ENCODE data around the gene SUCLG2. TPM values are rescaled to one million over a fixed set of nuclear protein-coding genes. Genes with fewer than 3 reads are reported as not detected.

The SUCLG2 gene
- total RNA-seq, 2 experiments from 2014 or later, result 58.2 to 61.1 TPM

GRCh38 chr3:67383379-67383778, 271.0 kb downstream of the SUCLG2 start:
- H3K27ac Mint-ChIP-seq, result no peak overlapping the region
- H3K4me1 Mint-ChIP-seq, result peaks cover 22% of the 10 kb centered on the region
- DNase-seq (no peak), ATAC-seq (no peak)
- H3K4me3 Mint-ChIP-seq, result no peak overlapping the region
- H3K9me3 Mint-ChIP-seq (ENCODE audit: low read depth), result peaks cover 11% of the 10 kb centered on the region
- H3K27me3 Mint-ChIP-seq, result no peaks in the 10 kb centered on the region
- CTCF ChIA-PET, result interaction anchor here (0.8 to 2.2 kb wide), 4 partner anchors 23 to 408 kb away, joined by 3 to 6 read pairs (median 4); no protein-coding TSS in a partner anchor
- peaks cover 30% of the 10 kb centered on the region for H3K36me3 Mint-ChIP-seq (ENCODE audit: low read depth)
- POLR2A ChIA-PET, result no interaction called here
- intact Hi-C loops (cut with DNase I, micrococcal nuclease), result loop anchor here (2.0 to 10.0 kb wide), 4 partner anchors 271 to 1493 kb away; partner anchors contain the start of gene SUCLG2 (in 1 of the 2)

GRCh38 chr3:67382536-67382935, 271.9 kb downstream of the SUCLG2 start:
- Mint-ChIP-seq H3K4me1 (peaks cover 18% of the 10 kb centered on the region), H3K9me3 (ENCODE audit: low read depth) (peaks cover 7% of the 10 kb centered on the region), H3K27ac (no peak overlapping the region), H3K36me3 (ENCODE audit: low read depth) (peaks cover 28% of the 10 kb centered on the region), H3K4me3 (no peak overlapping the region), H3K27me3 (no peaks in the 10 kb centered on the region)
- ATAC-seq (no peak), DNase-seq (no peak)
- ChIA-PET POLR2A (no interaction called here), CTCF (interaction anchor here (1.1 to 2.5 kb wide), 3 partner anchors 20 to 407 kb away, joined by 4 to 18 read pairs (median 5); no protein-coding TSS in a partner anchor)
- intact Hi-C loops (cut with DNase I, micrococcal nuclease), result loop anchor here (2.0 to 10.0 kb wide), 4 partner anchors 272 to 1494 kb away; partner anchors contain the start of gene SUCLG2 (in 1 of the 2)

GRCh38 chr3:67381667-67382272, 272.6 kb downstream of the SUCLG2 start:
- no peaks in the 10 kb centered on the region for H3K27me3 Mint-ChIP-seq
- H3K4me3 Mint-ChIP-seq, result no peak overlapping the region
- POLR2A ChIA-PET, result no interaction called here
- peaks cover 27% of the 10 kb centered on the region for H3K36me3 Mint-ChIP-seq (ENCODE audit: low read depth)
- peaks cover 15% of the 10 kb centered on the region for H3K4me1 Mint-ChIP-seq
- no peak overlapping the region for H3K27ac Mint-ChIP-seq
- H3K9me3 Mint-ChIP-seq (ENCODE audit: low read depth), result peaks cover 5% of the 10 kb centered on the region
- CTCF ChIA-PET, result interaction anchor here (0.6 to 2.5 kb wide), 4 partner anchors 19 to 1315 kb away, joined by 3 to 18 read pairs (median 4); no protein-coding TSS in a partner anchor
- DNase-seq (peak; percentile 32), ATAC-seq (no peak)
- intact Hi-C loops (cut with DNase I, micrococcal nuclease), result loop anchor here (2.0 to 10.0 kb wide), 4 partner anchors 273 to 1495 kb away; partner anchors contain the start of gene SUCLG2 (in 1 of the 2)

- H3K4me1 Mint-ChIP-seq, result peaks cover 6% of the 10 kb centered on the region
- POLR2A ChIA-PET, result no interaction called here
- H3K27ac Mint-ChIP-seq, result no peak overlapping the region
- H3K9me3 Mint-ChIP-seq (ENCODE audit: low read depth), result no peaks in the 10 kb centered on the region
- CTCF ChIA-PET, result interaction anchor here (0.6 to 1.5 kb wide), 8 partner anchors 23 to 877 kb away, joined by 3 to 6 read pairs (median 3); no protein-coding TSS in a partner anchor
- no peaks in the 10 kb centered on the region for H3K27me3 Mint-ChIP-seq
- intact Hi-C loops (cut with DNase I, micrococcal nuclease), result loop anchor here in 1 of 2 experiments (10.0 kb wide), 2 partner anchors 275 to 1495 kb away; partner anchors contain the start of gene SUCLG2
- no peak overlapping the region for H3K4me3 Mint-ChIP-seq
- peaks cover 29% of the 10 kb centered on the region for H3K36me3 Mint-ChIP-seq (ENCODE audit: low read depth)
- no peak for DNase-seq
- no peak for ATAC-seq
These were observed 274.3 kb downstream of the SUCLG2 start for GRCh38 chr3:67380118-67380517.

- ChIA-PET CTCF (interaction anchor here (0.6 kb wide), 1 partner anchor 169 kb away, joined by 3 read pairs; no protein-coding TSS in a partner anchor), POLR2A (no interaction called here)
- Mint-ChIP-seq H3K27ac (no peak overlapping the region), H3K9me3 (ENCODE audit: low read depth) (no peaks in the 10 kb centered on the region), H3K36me3 (ENCODE audit: low read depth) (peaks cover 38% of the 10 kb centered on the region), H3K27me3 (no peaks in the 10 kb centered on the region), H3K4me3 (no peak overlapping the region), H3K4me1 (no peaks in the 10 kb centered on the region)
- ATAC-seq (no peak), DNase-seq (no peak)
- intact Hi-C loops (cut with DNase I, micrococcal nuclease), result no loop called here
These were observed 277.1 kb downstream of the SUCLG2 start for GRCh38 chr3:67377299-67377698.

GRCh38 chr3:67376416-67376815, 278.0 kb downstream of the SUCLG2 start:
- H3K9me3 Mint-ChIP-seq (ENCODE audit: low read depth), result no peaks in the 10 kb centered on the region
- H3K27me3 Mint-ChIP-seq, result no peaks in the 10 kb centered on the region
- DNase-seq (no peak), ATAC-seq (no peak)
- CTCF ChIA-PET, result no interaction called here
- POLR2A ChIA-PET, result no interaction called here
- H3K4me1 Mint-ChIP-seq, result no peaks in the 10 kb centered on the region
- no peak overlapping the region for H3K4me3 Mint-ChIP-seq
- intact Hi-C loops (cut with DNase I, micrococcal nuclease), result no loop called here
- peaks cover 42% of the 10 kb centered on the region for H3K36me3 Mint-ChIP-seq (ENCODE audit: low read depth)
- no peak overlapping the region for H3K27ac Mint-ChIP-seq

GRCh38 chr3:67375976-67376375, 278.4 kb downstream of the SUCLG2 start:
- Mint-ChIP-seq H3K9me3 (ENCODE audit: low read depth) (no peaks in the 10 kb centered on the region), H3K4me1 (no peaks in the 10 kb centered on the region), H3K27ac (no peak overlapping the region), H3K4me3 (no peak overlapping the region), H3K36me3 (ENCODE audit: low read depth) (peaks cover 43% of the 10 kb centered on the region), H3K27me3 (no peaks in the 10 kb centered on the region)
- intact Hi-C loops (cut with DNase I, micrococcal nuclease), result no loop called here
- ATAC-seq, result no peak
- CTCF ChIA-PET, result no interaction called here
- POLR2A ChIA-PET, result no interaction called here
- DNase-seq, result no peak

- peak; percentile 48 for DNase-seq
- peak; percentile 97 for ATAC-seq
- H3K27ac Mint-ChIP-seq, result no peak overlapping the region
- H3K4me3 Mint-ChIP-seq, result no peak overlapping the region
- H3K4me1 Mint-ChIP-seq, result peaks cover 35% of the 10 kb centered on the region
- CTCF ChIA-PET, result interaction anchor here (0.6 to 1.8 kb wide), 5 partner anchors 8 to 23 kb away, joined by 3 to 5 read pairs (median 3); no protein-coding TSS in a partner anchor
- H3K36me3 Mint-ChIP-seq (ENCODE audit: low read depth), result no peaks in the 10 kb centered on the region
- intact Hi-C loops (cut with DNase I, micrococcal nuclease), result loop anchor here (1.0 to 5.0 kb wide), 4 partner anchors 13 to 885 kb away; no protein-coding TSS in a partner anchor
- no peaks in the 10 kb centered on the region for H3K27me3 Mint-ChIP-seq
- H3K9me3 Mint-ChIP-seq (ENCODE audit: low read depth), result peaks cover 2% of the 10 kb centered on the region
- POLR2A ChIA-PET, result no interaction called here
These were observed 291.7 kb downstream of the SUCLG2 start for GRCh38 chr3:67362686-67363085.

GRCh38 chr3:67361770-67362169, 292.6 kb downstream of the SUCLG2 start:
- POLR2A ChIA-PET, result no interaction called here
- CTCF ChIA-PET, result interaction anchor here (1.7 to 1.8 kb wide), 2 partner anchors 20 to 23 kb away, joined by 5 read pairs; no protein-coding TSS in a partner anchor
- H3K27ac Mint-ChIP-seq, result no peak overlapping the region

GRCh38 chr3:67361323-67361722, 293.1 kb downstream of the SUCLG2 start:
- CTCF ChIA-PET, result interaction anchor here (1.5 to 1.8 kb wide), 2 partner anchors 22 to 23 kb away, joined by 4 to 5 read pairs; no protein-coding TSS in a partner anchor

More at GRCh38 chr3:67361770-67362169, 292.6 kb downstream of the SUCLG2 start:
- intact Hi-C loops (cut with DNase I, micrococcal nuclease), result loop anchor here (1.0 to 5.0 kb wide), 4 partner anchors 12 to 886 kb away; no protein-coding TSS in a partner anchor
- no peaks in the 10 kb centered on the region for H3K36me3 Mint-ChIP-seq (ENCODE audit: low read depth)
- no peaks in the 10 kb centered on the region for H3K9me3 Mint-ChIP-seq (ENCODE audit: low read depth)
- DNase-seq (no peak), ATAC-seq (no peak)
- H3K4me3 Mint-ChIP-seq, result no peak overlapping the region
- peaks cover 37% of the 10 kb centered on the region for H3K4me1 Mint-ChIP-seq
- H3K27me3 Mint-ChIP-seq, result no peaks in the 10 kb centered on the region

GRCh38 chr3:67357610-67358458, 296.6 kb downstream of the SUCLG2 start:
- intact Hi-C loops (cut with DNase I, micrococcal nuclease), result loop anchor here in 1 of 2 experiments (5.0 kb wide), 1 partner anchor 246 kb away; no protein-coding TSS in a partner anchor
- Mint-ChIP-seq H3K4me3 (no peak overlapping the region), H3K27me3 (no peaks in the 10 kb centered on the region), H3K9me3 (ENCODE audit: low read depth) (no peaks in the 10 kb centered on the region), H3K4me1 (peaks cover 27% of the 10 kb centered on the region), H3K27ac (no peak overlapping the region), H3K36me3 (ENCODE audit: low read depth) (no peaks in the 10 kb centered on the region)
- ChIA-PET POLR2A (no interaction called here), CTCF (interaction anchor here (0.7 to 1.6 kb wide), 6 partner anchors 9 to 433 kb away, joined by 3 to 6 read pairs (median 4); partner anchors contain the start of gene KBTBD8)
- DNase-seq (no peak), ATAC-seq (no peak)

More at GRCh38 chr3:67361323-67361722, 293.1 kb downstream of the SUCLG2 start:
- Mint-ChIP-seq H3K27me3 (no peaks in the 10 kb centered on the region), H3K27ac (peak overlapping the region; percentile 16), H3K4me1 (peaks cover 37% of the 10 kb centered on the region), H3K9me3 (ENCODE audit: low read depth) (no peaks in the 10 kb centered on the region), H3K4me3 (no peak overlapping the region), H3K36me3 (ENCODE audit: low read depth) (no peaks in the 10 kb centered on the region)
- POLR2A ChIA-PET, result no interaction called here
- DNase-seq (no peak), ATAC-seq (peak; percentile 54)
- intact Hi-C loops (cut with DNase I, micrococcal nuclease), result loop anchor here (5.0 kb wide), 3 partner anchors 34 to 886 kb away; no protein-coding TSS in a partner anchor

All from activated CD4-positive, alpha-beta T cell treated with anti-CD3 and anti-CD28 coated beads for 36 hours (primary cell).